GM18870 (cell line): ENCODE results near the gene KCNN3.

Experiments
- ATAC-seq: cut with Tn5 transposase; IDR thresholded peaks from one replicate; pipeline ENCODE4 v1.9.1; 2021; ENCODE audit warnings: moderate library complexity; ENCODE audit not compliant: unreplicated experiment

KCNN3 gene

DNA sequence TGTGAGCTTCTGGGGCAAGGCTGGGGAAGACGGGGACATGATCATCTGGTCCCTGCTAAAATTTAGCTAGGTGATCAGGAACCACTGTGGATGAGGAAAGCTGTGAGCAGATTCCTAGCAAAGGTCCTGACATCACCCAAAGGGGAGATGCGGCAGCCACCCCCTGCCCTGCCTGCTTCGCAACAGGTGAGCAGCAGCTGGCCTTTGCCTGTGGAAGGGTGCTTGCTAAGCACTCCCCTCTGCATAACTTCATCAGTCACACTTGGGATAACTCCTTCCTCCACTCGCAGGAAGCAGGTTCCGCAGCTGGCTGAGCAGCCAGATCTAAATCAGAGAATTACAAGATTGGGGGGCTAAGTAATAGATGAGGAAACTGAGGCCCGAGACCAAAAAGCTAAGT lies 51.2 kb downstream of the KCNN3 start:
- ATAC-seq, result no peak

DNA sequence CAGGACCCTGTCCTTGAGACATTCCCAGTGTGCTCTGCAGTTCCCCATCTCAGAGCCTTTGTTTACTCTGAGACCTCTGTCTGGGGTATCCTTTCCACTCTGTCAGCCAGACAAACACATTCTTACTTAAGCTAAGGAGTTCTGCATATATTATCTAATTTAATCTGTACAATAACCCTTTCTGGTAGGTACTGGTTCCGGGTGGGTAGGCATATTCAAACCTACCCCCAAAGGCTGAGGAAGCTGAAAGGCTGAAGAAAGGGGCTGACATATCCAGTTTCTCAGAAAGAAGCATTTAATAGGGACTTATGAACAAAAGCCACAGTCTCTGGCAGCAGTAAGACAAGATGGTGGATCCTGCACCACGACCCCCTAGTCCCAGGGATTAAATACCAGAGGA lies 53.1 kb downstream of the KCNN3 start:
- no peak for ATAC-seq

DNA sequence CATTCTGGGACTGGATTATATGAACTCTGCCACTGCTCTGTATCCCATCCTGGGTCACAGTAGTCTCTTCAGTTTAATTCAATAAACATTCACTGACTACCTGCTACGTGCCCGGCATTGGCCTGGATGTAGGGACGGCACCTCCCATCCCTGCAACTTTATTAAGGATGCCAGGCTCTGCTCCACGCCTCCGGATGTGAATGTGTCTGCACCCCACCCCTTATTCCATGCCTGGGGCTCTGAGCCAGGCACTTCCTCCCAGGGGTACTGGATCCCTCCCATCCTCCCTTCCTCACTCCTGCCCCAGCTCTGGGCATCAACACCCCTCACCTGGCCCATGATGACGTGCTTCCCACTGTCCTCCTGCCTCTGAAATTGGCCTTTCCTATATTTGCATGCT lies 53.7 kb downstream of the KCNN3 start:
- ATAC-seq, result no peak

DNA sequence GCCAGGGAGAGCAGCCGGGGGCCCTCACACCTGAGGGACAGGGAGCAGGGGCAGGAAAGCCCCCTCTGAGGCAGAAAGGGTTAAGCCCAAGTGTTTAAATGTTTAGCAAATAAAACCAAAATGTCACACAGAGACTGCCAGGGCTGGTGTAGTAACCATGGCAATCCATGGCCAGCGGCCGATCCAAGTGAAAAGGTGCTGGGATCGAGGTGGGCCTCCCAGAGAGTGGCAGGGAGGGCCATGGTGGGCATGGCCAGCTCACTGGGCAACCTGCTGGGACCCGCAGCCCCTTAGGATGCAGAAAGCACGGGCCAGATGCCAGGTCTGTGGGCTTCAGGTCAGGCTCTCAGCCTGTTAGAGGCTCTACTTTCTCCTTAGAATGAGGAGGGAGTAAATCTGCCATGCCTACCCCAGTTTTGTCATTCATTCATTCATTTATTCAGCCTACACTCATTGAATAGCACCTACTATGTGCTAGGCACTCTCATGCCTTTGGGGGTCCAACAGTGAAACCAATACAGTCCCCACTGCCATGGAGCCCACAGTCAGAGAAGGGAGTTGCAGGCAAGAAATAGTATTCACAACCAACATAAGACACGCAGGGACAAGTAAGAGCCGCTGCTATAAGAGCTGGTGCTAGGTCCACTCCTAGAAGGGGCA lies 56.1 kb downstream of the KCNN3 start:
- ATAC-seq, result no peak

DNA sequence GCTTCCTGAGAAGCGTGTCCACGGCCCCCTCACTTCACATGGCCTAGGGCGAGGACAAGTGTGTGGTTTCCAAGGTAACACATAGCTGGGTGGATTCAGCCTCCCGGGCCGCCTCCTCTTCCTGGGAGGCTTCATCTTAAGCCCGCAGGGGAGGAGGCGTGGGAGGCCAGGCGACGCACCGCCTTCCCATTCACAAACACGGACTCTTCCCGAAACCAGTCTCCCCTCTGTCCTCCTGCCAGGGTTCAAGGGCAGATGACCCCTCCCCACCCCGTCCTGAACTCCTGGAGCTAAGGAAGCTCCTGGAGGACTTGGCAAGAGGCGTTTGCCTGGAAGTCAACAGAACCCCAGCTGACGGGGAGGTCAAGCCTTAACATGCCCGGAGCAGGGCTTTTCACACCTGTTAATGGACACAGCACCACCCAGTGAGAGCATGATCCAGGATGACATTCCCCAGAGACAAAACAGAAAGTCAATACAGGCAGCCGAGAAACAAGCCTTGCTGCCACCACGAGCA lies 56.7 kb downstream of the KCNN3 start:
- no peak for ATAC-seq

DNA sequence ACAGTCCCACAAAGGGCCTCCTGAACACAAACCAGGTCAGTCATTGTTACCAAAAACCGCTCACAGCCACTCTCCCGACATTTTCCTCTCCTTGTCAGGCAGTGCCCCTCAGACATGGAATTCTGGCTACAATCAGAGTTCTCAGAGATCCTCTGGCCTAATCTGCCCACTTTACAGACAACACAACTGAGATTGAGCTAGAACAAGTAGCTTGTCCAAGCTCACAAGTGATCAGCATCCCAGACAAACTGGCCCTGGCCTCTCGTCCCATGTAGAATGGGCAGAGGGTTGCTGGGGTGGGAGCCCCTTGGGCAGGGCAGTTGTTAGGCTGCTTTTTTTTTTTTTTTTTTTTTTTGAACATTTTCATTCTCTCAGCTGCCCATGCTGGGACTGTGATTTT lies 57.2 kb downstream of the KCNN3 start:
- ATAC-seq, result no peak

DNA sequence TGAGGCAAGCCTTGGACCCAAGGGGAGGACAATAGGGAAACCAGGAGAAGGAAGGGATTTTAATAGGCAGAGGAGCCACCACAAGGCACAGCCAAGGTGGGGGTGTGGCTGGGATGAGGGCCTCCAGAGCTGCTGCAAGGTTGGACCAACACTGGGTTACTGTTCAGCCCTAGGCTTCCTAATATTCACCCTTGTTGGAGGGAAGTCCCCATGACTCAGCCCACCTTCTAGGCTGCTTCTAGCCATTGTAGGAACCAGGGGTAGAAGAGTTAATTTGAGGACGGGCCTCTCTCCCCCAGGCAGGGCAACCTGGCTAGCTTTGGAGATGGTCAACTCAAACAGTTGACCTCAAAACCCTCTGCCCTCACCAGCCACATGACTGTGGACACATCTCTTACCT lies 59.5 kb downstream of the KCNN3 start:
- no peak for ATAC-seq

DNA sequence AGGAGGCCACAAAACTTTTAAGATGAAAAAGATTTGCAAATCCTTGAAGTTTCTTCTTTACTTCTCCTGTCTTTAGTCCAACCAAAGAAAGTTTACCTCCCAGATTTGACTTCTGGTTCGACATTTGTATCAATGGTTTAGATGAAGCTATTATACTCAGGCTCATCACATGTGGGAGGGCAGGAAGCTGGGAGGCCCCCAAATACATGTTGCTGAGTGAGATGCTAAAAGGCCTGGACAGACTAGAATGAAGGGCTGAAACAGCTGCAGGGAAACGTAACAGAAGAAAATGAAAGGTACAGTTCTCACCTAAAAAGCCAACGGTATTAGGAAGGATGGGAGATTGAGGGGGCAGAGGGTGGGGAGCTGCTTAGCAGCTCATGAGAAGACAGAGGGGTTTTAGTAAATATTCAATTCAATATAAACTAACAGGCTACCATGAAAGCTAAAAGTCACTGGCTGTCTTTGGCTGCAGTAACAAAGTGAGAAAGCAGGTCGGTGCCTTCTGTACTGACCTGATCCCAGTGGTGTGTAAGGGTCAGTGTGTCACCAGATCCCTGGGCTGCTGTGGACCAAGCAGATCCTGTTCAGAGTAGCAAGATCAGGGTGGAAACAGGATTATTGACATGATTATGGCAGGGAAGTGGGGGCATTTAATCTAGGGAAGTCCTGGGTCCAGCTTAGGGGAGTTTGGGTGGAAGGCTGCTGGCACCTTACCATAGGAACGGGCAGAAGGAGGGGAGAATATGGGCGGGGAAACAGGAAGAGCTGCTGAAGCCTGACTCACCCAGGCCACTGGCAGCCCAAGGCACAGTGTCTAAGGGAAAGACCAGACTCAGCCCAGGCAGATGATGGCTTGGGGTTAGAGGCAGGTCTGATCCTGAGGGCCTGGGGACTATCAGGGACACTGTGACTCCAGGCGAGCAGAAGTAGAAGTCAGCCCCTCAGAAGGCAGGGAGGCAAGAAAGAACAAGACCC lies 60.4 kb downstream of the KCNN3 start:
- ATAC-seq, result no peak

DNA sequence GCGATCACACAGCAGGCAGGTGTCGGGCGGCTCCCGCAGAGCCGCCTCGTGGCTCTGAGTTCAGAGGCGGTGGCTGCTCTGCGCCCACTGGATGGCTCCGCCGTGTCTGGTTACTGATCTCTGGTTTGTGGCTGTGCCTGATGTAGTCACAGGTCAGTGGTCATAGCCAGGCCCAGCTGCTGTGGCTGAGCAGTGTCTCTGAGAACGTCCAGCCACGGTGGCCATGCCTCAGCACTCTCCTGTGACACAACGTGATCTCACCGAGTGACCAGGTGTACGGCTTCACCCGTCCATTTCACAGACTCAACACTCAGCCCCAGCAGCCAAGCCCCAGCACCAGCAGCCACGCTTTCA lies 61.2 kb downstream of the KCNN3 start:
- ATAC-seq, result no peak

DNA sequence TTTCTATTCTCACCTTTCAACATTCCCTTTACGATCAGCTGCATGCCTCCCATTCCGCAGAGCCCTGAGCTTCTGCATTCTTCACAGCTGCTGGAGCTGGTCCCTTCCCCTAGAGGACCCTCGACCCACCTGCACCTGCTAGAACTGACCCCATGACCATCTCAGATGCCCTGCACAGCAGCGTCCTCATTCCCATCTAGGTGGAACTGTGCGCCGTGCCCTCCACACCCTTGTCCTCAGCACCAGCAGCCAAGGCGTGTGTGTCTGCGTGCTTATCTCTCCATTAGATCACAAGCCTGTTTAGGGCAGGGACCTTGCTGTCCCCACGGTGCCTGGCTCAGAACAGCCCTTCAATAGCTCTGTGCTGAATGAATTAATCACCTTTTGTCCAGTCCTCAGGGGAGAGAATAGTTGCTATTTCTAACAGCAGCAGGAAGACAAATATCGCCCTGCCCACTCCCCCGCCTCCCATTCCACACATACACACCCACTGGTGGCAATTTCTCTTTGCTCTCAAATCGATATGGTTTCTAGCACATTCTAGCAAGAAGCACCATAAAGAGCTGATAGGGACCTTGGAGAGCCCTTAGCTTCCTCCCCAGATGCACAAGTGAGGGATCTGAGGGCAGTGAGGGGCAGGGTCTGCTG lies 61.7 kb downstream of the KCNN3 start:
- no peak for ATAC-seq

DNA sequence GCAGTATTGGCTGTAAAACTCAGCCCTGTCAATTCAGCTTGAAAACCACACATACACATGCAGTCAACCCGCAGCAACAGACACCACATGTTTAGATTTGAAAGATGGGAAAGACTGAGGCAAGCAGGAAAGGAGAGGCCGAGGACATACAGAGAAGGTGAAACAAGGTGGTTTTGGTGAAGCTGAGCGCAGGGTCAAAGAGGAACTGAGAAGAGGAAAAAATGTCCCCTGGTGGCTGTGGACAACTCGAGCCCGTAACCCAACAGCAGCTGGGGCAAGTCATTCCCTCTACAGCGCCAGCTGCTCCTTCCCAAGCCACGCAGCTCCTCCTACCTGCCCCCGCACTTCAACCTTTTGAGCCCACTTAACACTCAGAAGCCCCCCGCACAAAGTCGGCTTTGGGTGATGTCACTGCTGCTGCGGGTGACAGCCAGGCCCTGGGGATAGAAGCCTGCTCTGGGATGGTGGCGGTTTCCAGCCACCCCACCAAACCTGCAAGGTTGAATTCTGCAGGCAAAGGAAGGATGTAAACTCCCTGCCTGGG lies 63.0 kb downstream of the KCNN3 start:
- ATAC-seq, result peak; percentile 53

DNA sequence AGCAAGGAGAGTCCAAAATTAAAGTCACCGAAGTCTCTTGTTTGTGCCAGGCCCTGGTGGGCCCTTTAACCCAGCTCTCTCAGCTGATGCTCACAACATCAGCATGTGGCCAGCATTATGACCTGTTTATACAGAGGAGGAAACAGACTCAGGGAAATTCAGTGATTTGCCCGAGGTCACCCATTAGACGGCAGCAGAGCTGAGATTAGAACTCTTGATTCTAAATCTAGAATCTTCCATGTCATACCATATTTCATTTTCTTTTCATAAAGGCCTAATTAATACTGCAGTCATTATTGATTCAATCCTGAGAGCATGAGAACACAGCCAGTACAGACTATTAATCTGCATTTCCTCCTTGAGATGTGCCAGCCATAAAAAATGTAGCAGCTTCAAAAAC lies 63.7 kb downstream of the KCNN3 start:
- ATAC-seq, result no peak

DNA sequence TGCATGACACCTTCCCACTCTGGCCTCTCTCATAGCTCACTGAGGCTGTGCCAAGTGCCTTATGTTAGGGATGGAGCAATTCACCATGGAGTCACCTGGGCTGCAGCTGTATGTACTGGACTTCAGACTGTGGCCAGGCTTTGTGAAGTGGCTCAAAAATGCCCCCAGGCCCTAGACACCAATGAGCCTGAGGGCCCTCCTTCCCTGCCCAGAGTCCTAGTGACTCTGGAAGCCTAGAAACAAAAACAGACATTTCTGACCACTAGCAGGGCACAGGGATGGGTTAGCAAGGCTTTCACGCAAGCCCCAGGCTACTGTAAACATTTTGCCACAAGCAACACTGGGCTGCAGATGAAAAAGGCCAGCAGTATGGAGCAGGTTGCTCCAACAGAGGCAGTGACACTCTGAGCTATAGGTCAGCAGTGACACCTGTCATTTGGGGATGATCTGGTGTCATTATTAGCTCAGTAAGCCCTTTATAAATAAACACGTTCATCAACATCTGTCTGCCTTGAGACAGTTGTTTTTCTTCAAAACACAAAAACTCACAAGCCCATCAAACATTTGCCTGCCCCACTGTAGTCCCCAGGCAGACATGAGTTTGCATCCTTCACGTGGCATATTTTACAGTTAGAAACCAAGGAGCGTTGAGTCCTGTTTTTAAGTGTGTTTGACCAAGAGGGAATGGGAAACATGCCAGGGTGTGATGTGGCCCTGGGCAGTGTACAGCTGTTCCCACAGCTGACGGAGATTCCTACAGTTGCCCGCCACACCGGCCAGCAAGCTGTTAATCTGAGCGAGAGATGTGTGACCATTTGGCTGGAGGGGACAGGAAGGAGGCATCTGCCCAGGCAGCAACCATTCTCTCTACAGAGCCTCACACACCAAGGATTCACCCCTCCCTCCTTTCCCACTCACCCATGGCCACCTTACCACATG lies 66.8 kb downstream of the KCNN3 start:
- no peak for ATAC-seq

DNA sequence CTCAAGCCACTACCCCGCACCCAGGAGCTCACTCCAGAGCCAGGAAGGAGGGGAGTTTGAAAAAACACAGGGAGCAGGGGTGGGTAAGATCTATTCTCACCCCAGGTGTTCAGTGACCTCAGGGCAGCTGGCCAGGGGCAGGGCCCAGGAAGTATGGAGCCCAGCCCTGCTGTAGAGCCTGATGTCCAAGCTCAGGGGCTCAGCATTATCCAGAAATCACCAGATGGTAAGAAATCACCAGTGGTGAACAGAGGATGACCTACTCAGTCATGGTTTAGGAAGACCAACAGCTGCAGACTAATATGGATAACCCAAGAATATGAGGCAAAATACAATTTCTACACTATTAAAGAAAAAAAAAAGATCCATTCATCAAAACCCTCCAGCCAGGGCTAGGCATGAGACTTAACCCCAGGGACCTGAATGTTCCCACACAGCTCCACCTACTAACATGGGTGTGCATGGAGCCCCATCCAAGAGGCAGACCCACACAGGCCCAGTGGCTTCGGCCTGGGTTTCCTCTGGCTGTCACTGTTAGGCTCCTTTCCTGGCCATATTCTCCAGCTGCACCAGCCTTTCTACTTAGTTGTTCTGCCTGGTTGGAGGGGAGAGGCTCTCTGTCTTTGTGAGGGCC lies 67.6 kb downstream of the KCNN3 start:
- no peak for ATAC-seq

DNA sequence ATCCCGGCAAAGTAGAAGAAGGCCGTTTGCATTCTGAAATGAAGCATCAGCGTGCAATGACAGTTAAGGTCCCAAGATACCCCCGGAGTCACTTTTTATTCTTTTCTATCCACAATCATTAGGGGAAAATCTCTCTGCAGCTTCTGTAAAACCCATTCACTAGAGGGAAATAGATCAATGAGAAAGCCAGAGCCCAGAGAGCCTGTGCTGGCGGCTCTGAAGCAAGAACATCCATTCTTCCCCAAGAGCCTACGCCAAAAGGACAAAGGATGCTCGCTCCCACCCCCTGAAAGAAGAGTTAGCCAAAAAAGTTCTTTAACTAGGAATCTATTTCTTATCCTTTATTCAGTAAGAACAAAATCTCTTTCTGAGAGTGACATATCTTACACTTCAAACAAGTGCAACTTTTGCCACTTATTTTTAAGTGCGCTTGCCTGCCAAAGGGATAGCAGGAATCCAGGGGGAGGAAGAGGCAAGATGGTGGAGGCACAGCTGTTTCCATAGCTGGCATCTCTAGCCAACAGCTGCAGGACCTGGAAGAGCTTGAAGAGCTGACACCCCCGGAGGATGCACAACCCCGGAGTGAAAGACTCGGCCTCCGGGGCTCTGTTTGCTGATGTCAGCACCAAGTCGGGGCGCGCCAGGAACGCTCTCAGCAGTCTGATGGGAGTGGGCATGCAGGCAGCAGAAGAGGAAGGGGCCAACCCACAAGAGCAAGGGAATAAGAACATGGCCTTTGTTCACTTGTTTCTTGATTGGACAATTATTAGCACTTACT lies 68.7 kb downstream of the KCNN3 start:
- ATAC-seq, result no peak

DNA sequence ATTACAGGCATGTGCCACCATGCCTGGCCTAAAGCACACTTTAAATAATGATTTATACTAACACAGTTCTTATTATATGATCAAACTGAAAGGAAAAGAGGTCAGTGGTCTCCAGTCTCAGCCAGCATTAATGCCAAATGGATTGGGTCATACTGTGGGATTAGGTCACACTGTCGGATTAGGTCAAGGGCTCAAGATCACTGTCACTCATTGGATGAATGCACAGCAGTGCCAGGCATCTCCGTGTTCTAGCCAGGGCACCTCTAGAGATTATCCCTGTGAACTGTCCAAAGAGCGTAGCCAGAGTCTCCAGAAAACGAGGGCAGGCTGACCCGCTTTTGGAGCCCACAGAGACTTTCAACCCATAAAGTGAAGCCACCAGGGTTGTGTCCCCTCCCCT lies 70.9 kb downstream of the KCNN3 start:
- no peak for ATAC-seq

DNA sequence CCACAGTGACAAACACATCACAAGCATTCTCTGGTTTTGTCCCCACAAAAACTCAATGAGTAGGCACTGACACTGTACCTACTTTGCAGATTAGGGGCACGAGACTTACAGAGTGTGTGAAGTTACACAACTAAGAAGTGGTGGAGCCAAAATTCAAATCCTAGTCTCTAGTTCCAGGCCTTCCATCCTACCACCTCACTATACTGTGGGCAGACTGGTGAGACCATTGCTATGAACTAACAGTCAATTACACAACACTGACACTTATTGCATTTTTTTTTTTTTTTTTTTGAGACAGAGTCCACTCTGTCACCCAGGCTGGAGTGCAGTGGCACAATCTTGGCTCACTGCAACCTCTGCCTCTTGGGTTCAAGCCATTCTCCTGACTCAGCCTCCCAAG lies 71.4 kb downstream of the KCNN3 start:
- ATAC-seq, result no peak

DNA sequence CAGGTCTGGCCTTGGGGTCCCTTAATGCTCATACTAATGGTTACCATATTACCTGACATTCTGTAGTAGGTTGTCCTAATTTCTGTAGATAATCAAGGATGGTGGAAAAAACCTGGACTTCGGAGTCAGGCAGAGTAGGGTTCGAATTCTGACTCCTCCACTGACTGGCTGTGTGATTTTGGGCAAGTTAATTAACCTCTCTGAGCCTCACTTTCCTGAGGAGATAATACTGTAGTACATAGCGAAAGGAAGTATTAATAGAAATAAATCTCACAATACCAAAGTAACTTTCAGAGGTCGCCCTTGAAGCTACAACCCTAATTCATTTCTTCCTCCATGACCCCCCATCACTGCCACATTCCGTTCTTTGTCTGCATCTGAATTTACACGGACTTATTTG lies 72.9 kb downstream of the KCNN3 start:
- ATAC-seq, result no peak

DNA sequence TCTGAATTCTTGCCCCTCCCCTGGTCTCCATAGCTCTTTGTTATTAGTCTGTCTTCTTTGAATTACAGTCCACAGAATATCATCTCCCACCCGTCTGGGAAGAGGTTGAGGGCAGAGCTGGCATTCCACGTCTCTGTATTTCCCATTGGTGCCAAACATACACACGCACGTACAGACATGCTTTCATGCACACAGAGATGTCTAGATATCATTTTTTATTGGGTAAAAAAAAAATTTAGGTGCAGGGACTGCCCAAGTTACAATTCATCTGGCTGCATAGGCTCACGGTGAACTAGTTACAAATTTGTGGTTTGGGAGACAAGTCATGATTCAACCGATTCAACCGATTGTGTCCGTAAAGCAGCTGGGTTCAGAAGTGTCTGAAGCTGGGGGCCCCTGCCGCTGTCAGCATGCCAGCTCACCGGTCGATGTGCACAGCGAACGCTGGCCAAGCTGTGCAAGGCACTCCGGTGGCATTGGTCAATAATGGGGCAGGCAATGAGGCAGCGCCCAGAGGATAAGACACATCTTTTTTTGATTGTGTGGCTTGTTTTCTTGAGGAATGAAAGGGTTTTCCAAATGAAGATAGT lies 73.7 kb downstream of the KCNN3 start:
- no peak for ATAC-seq
